HG02610 (cell line): ENCODE measurements around the gene SLC2A8.

Source experiments
- ATAC-seq: cut with Tn5 transposase; IDR thresholded peaks from one replicate; pipeline ENCODE4 v1.9.1; 2021; ENCODE audit warnings: mild to moderate bottlenecking, moderate library complexity; ENCODE audit not compliant: unreplicated experiment

Gene SLC2A8

DNA sequence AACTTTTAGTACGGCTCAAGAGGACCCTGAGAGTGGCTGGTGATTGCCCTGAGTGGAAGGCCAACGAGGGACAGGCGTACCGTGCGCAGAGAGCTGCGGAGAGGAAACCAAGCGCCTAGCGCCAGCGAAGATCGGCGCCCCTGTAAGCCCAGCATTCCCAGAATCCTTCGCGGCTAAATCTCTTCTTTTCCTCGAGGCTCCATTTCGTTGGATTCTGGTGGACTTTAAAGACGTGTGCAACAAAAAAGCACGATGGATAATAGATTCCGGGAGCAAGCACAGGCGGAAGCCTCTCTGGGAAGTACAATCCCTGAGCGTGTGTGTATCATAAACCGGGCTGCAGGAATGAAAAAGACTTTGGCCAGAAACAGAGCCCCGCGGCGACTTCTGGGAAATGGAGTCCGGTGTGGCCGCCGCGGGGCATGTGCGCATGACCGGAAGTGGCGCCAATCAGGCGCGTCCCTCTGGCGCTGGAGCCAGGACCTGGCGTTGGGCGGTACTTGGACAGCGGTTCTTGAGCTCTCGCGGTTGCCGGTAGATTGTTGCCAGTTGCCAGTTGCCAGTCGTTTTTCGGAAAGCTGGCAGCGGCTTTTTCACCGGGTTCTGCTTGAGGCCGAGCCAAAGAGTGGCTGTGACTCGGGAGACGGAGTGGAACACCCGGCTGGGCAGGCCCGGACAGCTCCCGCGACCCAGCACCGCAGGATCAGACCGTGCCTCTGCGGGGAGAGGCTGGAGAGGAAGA is 27.1 kb downstream of the SLC2A8 start, which contains the start of gene ZNF79:
Gene ZNF79, plus strand, starts transcription at position 449 of the 742 bp plus-strand sequence. CDS start 406 bp downstream, outside the sequence.
- ATAC-seq = peak; percentile 79

DNA sequence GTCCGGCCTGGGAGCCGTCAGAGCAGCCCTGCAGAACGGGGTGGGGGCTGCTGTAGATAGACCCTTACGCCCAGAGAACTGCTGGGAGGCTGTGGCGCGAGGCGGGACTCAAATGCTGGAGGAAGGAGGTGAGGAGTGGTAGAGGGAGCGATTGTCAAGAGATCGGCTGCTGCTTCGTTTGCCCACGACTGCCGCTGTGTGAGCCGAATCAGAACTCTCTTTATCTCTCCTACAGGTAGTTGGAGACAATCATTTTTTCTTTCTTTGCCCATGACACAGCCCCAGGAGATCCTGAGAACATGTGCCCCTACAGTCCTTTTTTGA is 27.7 kb downstream of the SLC2A8 start:
- ATAC-seq = no peak

DNA sequence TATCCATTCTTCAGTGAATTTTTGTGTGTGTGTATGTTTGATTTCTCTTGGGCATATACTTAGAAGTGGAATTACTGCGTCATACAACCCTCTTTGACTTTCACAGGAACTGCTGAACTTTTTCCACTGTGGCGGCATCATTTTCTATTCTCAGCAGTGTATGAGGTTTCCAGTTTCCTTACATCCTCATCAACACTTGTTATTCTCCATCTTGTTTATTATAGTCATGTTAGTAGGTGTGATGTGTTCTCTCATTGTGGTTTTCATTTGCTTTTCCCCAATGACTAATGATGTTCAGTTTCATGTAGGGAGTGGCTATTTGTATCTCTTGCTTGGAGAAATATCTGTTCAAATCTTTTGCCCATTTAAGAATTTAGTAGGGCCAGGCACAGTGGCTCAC is 29.8 kb downstream of the SLC2A8 start:
- ATAC-seq = no peak

DNA sequence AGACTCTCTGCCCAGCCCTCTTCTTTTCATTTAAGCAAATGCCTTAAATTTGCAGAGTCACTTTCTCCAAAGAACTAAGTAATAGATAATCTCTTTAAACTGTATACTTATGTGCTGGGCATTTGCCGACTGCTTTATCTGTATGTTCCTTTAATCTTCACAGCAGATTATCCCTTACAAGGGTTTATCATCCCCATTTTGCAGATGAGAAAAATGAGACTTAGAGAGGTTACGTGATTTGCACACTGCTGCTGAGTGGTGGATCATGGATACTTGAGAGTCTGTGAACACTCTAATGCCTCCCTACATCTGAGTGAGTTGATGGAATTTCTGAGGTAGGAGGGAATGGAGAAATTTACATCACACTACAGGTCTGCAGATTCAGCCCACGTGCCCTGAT is 31.4 kb downstream of the SLC2A8 start:
- no peak for ATAC-seq

DNA sequence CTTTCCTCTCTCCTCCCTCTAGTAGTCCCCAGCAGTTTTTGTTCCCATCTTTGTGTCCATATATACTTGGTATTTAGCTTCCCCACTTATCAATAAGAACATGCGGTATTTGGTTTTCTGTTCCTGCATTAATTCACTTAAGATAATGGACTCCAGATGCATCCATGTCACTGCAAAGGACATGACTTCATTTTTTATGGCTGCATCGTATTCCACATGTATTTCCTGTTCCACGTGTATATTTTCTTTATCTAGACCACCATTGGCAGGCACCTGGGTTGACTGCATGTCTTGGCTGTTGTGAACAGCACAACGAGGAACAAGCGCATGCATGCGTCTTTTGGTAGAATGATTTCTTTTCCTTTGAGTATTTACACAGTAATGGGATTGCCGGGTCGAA is 33.4 kb downstream of the SLC2A8 start:
- ATAC-seq = no peak

DNA sequence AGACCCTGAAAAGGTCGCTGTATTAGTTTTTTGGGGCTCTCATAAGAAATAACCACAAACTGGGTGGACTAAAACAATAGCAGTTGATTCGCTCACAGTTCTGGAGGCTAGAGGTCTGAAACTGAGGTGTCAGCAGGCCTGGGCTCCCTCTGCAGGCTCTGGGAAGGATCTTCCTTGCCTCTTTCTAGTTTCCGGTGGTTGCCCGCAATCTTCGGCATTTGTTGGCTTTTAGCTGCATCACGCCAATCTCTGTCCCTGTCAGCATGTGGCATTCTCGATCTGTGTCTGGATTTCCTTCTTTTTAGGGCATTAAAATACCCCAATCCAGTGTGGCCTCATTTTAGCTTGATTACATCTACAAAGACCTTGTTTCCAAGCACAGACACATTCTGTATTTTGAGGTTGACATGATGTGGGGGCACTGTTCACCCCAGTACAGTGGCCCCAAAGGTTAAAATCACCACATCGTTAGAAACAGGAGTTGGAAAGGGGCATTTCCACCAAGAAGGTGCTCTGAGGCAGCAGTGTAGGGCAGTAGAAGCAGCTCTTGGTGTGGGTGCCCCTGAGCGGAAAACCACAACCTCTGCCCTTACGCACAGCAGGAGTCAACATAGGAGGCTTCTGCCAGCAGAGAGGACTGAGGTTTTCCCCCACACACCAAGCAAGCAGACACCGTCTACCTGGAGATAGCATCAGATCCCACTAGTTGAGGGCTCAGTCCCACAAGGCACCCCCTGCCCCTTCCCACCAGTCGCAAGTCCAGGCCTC is 40.7 kb downstream of the SLC2A8 start:
- ATAC-seq = no peak

DNA sequence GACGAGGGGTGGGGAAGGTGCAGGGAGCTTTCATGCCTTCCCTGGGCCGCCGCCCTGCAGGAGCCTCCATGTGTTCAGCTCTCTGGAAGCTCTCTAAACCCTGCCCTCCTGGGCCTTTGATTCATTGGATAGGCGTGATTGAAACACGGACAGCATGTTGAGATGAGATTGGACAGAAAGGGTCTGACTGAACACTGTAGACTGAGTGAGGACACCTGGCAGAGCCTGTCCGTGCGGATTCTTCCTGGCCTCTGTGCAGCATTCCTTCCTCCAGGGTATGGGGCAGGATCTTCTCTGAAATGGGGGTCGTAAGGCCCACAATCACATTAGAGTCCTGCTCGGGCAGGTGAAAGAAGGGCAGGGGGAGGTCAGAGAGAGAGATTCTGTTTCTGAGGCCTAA is 41.4 kb downstream of the SLC2A8 start:
- ATAC-seq = no peak

DNA sequence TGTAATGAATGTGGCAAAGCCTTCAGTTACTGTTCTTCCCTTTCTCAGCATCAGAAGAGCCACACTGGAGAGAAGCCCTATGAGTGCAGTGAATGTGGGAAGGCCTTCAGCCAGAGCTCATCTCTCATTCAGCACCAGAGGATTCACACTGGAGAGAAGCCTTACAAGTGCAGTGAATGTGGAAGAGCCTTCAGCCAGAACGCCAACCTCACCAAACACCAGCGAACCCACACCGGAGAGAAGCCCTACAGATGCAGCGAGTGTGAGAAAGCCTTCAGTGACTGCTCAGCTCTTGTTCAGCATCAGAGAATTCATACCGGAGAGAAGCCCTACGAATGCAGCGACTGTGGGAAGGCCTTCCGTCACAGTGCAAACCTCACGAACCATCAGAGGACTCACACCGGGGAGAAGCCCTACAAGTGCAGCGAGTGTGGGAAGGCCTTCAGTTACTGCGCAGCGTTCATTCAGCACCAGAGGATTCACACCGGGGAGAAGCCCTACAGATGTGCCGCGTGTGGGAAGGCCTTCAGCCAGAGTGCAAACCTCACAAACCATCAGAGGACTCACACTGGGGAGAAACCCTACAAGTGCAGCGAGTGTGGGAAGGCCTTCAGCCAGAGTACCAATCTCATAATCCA is 47.4 kb downstream of the SLC2A8 start:
- no peak for ATAC-seq

DNA sequence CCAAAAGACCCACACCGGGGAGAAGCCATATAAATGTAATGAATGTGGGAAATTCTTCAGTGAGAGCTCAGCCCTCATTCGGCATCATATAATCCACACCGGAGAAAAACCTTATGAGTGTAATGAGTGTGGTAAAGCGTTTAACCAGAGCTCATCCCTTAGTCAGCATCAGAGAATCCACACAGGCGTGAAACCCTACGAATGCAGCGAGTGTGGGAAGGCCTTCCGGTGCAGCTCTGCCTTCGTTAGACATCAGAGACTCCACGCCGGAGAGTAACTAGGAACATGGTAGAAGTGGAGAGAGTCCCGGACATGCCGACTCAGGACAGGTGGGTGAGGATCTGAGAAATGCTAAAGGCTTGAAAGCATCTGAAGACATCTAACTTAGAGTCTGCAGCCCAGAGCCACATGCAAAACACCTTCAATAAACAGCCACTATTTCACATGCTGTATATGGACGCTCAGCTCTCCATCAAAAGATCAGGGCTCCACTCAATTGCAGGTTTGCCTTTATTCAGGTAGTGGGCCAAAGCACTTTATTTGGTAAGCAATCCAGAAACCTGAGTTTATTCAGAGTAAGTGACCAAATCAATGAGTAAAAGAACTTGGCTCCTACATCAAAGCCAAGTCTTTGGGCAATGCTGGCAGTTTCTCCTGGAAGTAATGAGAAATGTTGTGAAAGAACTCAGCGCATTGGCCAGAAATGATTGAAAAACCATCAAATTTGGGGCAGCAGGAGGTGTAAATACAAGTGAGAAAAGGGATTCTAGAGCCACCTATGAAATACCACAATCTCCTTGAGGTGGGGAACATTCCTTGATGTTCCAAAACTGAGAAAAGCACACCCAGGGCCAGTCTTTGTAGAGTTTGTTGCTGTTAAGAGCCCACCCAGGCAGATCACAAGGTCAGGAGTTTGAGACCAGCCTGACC is 48.2 kb downstream of the SLC2A8 start:
- ATAC-seq = no peak

DNA sequence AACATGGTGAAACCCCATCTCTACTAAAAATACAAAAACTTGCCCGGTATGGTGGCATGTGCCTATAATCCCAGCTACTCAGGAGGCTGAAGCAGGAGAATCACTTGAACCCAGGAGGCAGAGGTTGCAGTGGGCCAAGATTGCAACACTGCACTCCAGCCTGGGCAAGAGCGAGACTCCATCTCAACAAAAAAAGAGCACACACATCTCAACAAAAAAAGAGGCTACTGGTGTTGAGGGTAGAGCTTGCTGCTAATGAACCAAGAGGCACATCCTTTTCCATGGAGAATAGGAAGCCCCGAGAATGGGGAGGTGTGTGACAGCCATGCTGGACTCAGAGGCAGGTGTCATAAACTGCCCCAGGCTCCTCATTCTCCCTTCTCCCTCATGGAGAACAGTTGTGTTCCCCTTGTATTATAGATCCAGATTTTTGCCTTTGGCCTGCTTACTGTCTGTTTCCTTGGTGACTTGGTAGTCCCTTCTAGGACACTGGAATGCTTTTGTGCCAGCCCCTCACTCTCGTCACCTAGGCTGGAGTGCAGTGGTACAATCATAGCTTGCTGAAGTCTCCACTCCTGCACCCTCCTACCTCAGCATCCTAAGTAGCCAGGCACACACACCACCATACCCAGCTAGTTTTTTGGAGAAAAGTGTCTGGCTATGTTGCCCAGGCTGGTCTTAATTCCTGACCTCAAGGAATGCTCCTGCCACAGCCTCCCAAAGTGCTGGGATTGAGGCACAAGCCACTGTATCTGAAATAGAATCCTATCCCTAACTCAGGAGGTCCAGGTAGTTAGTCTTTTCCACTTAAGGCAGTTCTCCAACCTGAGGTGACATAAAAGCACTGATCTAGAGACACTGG is 49.1 kb downstream of the SLC2A8 start:
- no peak for ATAC-seq

DNA sequence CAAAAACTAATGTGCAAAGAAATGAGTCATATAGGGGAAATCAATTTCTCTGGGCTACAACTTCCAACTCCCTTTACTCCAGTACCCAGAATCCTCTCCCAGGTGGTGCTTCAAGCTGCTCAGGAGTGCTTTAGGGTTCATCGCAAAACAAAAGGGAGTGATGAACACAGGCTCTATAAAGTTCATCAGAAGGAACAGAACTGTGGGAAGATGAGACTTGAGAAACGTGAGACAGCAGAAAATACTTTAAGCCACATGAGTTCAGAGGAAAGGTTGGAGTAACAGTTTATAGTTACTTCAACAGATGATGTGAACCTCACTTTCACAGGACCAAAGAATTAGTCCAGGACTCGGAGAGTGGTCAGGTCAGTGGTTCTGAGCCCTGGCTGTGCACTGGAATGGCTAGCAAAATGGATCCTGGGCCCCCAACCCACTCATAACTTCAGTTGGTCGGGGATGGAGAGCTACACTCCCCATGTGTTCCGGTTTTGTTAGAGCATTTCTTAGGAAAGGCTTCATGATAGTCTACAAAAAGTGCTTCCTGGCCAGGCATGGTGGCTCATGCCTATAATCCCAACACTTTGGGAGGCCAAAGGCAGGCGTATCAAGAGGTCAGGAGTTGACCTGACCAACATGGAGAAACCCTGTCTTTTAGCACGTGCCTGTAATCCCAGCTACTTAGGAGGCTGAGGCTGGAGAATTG is 49.9 kb downstream of the SLC2A8 start:
- ATAC-seq = no peak

DNA sequence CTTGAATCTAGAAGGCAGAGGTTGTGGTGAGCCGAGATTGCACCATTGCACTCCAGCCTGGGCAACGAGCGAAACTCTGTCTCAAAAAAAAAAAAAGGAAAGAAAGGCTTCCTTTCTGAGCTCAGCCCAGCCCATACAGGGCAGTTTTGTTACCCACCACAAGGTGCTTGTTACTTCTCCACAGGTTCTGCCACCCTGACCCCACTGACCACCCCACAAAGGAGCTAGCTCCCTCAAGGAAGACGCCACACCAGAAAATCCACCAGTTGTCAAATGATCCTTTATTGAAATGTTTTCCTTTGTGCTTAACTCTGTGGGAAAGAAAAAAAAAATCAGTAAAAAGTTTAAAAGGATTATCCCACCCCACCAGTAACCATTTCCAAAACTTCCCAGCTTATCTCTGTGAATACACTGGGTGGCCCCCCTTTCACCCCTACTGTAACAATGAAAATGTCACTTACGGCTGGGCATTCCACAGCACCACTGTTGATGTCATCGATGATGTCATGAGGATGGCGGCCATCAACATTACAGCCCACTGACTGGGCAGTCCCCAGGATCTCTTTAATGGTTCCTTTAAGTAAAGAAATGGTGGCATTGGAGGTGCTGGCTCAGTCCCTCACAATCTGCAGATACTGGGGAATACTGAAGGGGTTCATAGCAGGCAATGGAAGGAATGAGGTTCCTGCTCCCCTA is 50.6 kb downstream of the SLC2A8 start:
- ATAC-seq = no peak

DNA sequence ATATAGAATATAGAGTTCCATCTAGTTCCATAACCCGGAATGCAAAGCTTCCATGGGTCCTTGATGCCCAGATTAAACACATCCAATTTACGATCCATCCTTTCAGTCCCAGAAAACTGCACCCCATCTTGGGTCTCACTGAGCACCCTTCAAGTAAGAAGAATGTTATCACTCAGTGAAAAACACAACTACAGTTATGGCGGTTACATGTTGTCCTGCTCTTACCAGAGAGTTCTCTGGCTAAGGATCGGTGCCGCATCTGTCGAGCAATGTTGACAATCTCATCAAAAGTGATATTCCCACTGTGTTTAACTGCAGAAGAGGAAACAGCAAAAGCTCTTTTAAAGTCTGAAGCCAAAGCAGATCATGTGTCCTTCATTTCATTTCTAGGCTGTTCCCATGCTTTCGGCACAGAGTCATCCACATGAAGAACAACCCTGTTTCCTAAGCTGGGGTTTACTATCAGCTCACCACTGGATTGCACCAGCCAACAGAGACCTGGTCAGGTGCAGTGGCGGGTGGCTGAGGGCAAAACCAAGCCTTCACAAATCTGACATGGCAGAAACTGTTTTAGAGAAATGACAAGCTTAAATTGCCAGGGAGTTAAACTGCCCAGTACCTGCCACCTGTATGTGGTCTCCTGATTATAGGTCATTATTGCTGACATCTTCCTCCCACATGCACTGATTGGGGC is 51.3 kb downstream of the SLC2A8 start:
- ATAC-seq = no peak

DNA sequence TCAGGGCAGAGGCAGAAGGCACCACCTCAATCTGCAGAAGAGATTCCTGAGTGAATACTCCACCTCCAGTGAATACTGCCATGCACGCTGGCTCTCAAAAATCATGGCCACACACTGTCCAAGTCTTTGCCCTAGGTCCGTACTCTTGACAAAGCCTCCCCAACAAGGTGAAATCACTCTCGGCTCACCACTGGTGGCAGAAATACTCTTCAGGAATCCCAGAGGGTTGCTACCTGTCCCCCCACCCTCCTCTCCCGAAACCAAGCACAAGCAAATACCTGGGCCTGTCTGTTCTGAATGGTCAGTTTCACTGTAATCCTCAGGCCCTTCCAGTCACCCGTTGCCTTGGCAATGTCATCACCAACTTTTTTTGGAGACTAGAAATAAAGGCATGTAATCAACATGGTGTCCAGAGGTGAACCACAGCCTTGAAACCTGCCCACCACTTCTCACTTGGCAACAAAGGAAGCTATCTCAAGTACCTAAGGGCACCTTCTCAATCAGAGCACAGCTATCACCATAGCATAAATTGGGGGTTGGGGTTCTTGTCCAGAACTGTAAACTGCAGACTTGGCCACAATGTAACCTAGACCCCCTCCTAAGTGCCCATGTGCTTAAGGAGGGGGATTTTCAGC is 52.5 kb downstream of the SLC2A8 start:
- no peak for ATAC-seq

DNA sequence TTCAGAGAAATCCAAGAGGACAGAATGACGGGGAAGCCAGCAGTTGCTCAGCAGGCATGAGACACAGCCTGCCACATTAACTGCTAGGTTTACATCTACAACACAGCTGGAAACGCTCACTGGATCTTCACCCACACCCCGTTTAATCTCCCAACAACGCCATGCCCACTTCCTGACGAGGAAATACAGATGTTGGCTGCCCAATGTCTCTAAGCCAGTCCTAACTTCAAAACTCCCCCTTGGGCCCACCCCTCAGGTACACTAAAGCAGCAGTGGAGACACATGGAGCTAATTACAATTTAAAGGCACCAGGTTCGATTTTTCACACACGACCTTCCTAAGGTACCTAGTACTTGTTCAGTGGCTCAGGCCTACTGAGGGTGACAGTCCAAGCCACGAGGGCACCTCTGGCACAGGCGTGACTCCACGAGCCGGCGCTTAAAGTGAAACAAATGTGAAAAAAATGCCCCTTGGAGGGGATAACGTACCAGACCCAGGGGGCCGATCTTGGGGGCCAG is 53.3 kb downstream of the SLC2A8 start:
- ATAC-seq = no peak

DNA sequence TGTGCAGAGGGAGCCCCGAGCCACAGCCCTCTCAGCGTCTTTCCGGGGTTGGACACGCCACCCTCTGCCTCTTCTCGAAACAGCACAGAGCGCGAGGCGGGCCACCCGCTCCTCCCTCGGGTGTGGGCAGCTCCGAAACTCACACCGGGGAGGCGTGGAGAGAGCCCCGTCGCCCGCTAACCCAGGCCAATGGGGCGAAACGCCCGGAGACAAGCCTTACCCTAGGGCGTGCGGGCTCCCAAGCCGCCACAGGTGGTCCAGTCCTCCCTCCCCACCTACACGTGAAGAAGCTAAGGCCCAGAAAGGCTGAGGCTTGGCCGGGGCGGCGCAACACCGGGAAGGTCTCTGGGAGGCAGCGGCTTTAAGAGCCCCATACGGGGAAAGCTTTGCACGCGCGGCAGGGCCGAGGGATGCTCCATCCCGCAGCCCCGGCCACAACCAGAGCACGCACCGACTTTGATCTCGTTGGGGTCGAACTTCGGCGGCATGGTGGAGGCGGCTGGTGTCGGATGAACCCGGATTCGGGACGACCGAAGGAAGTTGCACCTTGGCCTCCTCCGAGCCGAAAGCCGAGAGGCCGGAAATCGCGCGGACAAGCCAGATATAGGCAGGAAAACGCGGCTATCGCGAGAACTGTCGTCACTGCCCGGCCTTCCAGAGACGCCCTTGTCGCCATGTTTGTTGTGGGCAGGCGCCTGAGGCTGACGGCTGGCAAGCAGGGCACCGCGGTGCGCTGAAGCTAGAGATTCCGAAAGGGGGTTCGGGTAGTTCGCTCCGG is 54.0 kb downstream of the SLC2A8 start, which contains the start of the genes LRSAM1 and RPL12:
Gene LRSAM1, plus strand, starts transcription at position 681 of the 778 bp plus-strand sequence. CDS start 3,018 bp downstream, outside the sequence.
Gene RPL12, minus strand, starts transcription at position 577 of the 778 bp plus-strand sequence. Its CDS starts 89 bp downstream, at position 488.
- ATAC-seq = peak; percentile 54

DNA sequence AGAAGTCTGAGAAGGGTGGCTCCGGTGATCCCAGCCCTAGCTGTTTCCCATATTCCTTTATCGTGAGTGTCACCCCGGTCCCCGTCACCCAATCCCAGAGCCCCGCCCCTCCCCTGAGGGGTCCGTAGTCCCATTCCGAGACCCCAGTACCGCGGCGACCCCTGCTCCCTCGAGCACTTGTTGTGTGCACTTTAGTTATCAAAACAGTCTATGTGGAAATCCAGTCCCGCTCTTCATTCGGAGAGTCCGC is 54.6 kb downstream of the SLC2A8 start:
- ATAC-seq = peak; percentile 22
